Heart right ventricle (tissue), 16 donors: ENCODE results near the gene TLL1. TPM values are rescaled to one million over a fixed set of nuclear protein-coding genes. Genes with fewer than 3 reads are reported as not detected.

Experiments used
- ATAC-seq, 8 donors: fragments of 200-7000 bp; cut with Tn5 transposase; one replicate each; pipeline ENCODE4 v1.9.1; 2020; ENCODE audit warnings: mild to moderate bottlenecking in 8 of 8, moderate library complexity in 8 of 8, moderate number of reproducible peaks in 1 of 8
- DNase-seq, 2 donors: peaks; one replicate each; pipeline ENCODE4 v3.0.0-alpha.2; 2020
- H3K27ac ChIP-seq, 10 donors: fragments of 200-600 bp; sonication (generic) in 2 of 10; one replicate each; pipeline versions ENCODE4 v1.5.0 to v1.8.0; 2020 to 2022; ENCODE audit warnings: mild to moderate bottlenecking in 3 of 10
- H3K27me3 ChIP-seq, 7 donors: fragments of 200-600 bp; one replicate each; pipeline ENCODE4 v1.8.0; 2021 to 2022; ENCODE audit warnings: mild to moderate bottlenecking in 2 of 7
- H3K36me3 ChIP-seq, 9 donors: fragments of 200-600 bp; sonication (generic) in 1 of 9; one replicate each; pipeline versions ENCODE4 v1.5.0 to v1.8.0; 2020 to 2022; ENCODE audit warnings: mild to moderate bottlenecking in 2 of 9
- H3K4me1 ChIP-seq, 9 donors: fragments of 200-600 bp; sonication (generic) in 1 of 9; one replicate each; pipeline versions ENCODE4 v1.5.0 to v1.8.0; 2020 to 2022; ENCODE audit warnings: mild to moderate bottlenecking in 4 of 9
- H3K4me3 ChIP-seq, 10 donors: fragments of 200-600 bp; sonication (generic) in 2 of 10; one replicate each; pipeline versions ENCODE4 v1.5.0 to v1.8.0; 2020 to 2022; ENCODE audit warnings: mild to moderate bottlenecking in 7 of 10, moderate library complexity in 2 of 10
- H3K9me3 ChIP-seq, 11 donors: fragments of 200-600 bp in 10 of 11; sonication (generic) in 2 of 11; one replicate each; pipeline versions ENCODE4 v1.5.0 to v1.8.0; 2013 to 2022; ENCODE audit warnings: mild to moderate bottlenecking in 2 of 11, control low read depth in 1 of 11, moderate library complexity in 1 of 11
- CTCF ChIP-seq, 9 donors: fragments of 200-600 bp; sonication (generic) in 2 of 9; IDR thresholded peaks; one replicate each; pipeline versions ENCODE4 v1.5.0 to v1.8.0; 2021 to 2022; ENCODE audit warnings: antibody characterized with exemption in 9 of 9, mild to moderate bottlenecking in 5 of 9, moderate library complexity in 1 of 9
- WGBS, 2 donors: extraction: QIAGEN DNeasy Blood & Tissue Kit; methylation state at CpG; one replicate each; pipeline ENCODE4 v1.1.7; 2013; ENCODE audit warnings: inconsistent platforms in 1 of 2; 5-methylcytosine and 5-hydroxymethylcytosine counted together
- intact Hi-C, 10 donors: fragments of 100-400 bp; cut with DNase I; formaldehyde crosslinking; loops; one replicate each; pipeline versions ENCODE4 v1.11.1 to v1.14.2; 2022
- polyA plus RNA-seq, 2 donors: library from polyadenylated mRNA; stranded (reverse); fragments of 200-250 nt; gene quantifications; one replicate each; pipeline ENCODE4 v1.2.3, GENCODE V29; 2013
- total RNA-seq, 10 donors: library from RNA; stranded (reverse); fragmentation: NEBNext Ultra II Directional in 3 of 10; extraction: Animal tissue kit (Norgen Biotek cat#: 25700) in 3 of 10; gene quantifications; one replicate each; pipeline versions ENCODE4 v1.2.1 to v1.2.4, GENCODE V29; 2021 to 2023
- donor health status: Arrhythmogenic right ventricular cardiomyopathy.
- donor health status: ischemic (EF 13 %, LVEDD 7.1; RV severe dilation, severe dysfunction).
- donor health status: healthy with polysubstance abuse.
- donor health status: DM: no; HTN: yes; CAD: no.
- donor health status: DM: no; HTN: no; CAD: no.
- donor health status: ischemic (EF 25% LVEDD 6.9; RV normal size, moderate dysfunction).
- donor health status: ischemic (EF 25% LVEDD 5.7; RV mildly dilated, moderate dysfunction).
- donor health status: healthy.
- donor health status: DM: yes; HTN: yes; CAD: no.
- donor health status: Ischemic cardiomyopathy.
- donor health status: ischemic (EF 35%, LVEDD 5.7; RV mildly dilated, moderate dysfunction).
- donor health status: nonischemic (EF 11% LVEDD 7.7; RV severe dilation, severe dysfunction).
- donor health status: DM: yes; HTN: yes; CAD: no.
- donor health status: PGD.
- donor health status: ischemic (EF 29% LVEDD 5.4; RV normal size, mild dysfunction).
- donor health status: nonischemic (EF 23%, LVEDD 6.1; RV moderate dilation, normal function).

TLL1 gene
- total and polyA plus RNA-seq, 12 donors: 0.17 to 2.3 (median 0.71) TPM

GRCh38 chr4:166065324-166065723 lies 192.3 kb downstream of the TLL1 start:
- H3K27me3 ChIP-seq: no peaks in the 10 kb centered on the region
- ATAC-seq (no peak), DNase-seq (no peak)
- intact Hi-C loops: loop anchor here in 1 of 10 donors (5.0 kb wide), 1 partner anchor 143 kb away; no protein-coding TSS in a partner anchor
- H3K9me3 ChIP-seq: peaks cover 0 to 4% (median 0%) of the 10 kb centered on the region in 11 donors
- no peak for TF ChIP-seq CTCF (IDR thresholded peaks at IDR 0.05)
- WGBS, 2 donors: 94 to 98% methylated on average over 2 of the region's 2 CpGs
- H3K4me1 ChIP-seq: no peaks in the 10 kb centered on the region
- H3K36me3 ChIP-seq: no peaks in the 10 kb centered on the region
- no peak overlapping the region for H3K27ac ChIP-seq
- no peak overlapping the region for H3K4me3 ChIP-seq

- Histone ChIP-seq H3K9me3 (no peaks in the 10 kb centered on the region), H3K4me3 (no peak overlapping the region), H3K4me1 (no peaks in the 10 kb centered on the region), H3K27me3 (no peaks in the 10 kb centered on the region), H3K36me3 (no peaks in the 10 kb centered on the region), H3K27ac (no peak overlapping the region)
- WGBS, 2 donors: 93 to 97% methylated on average over 1 of the region's 1 CpG
- DNase-seq: no peak
- intact Hi-C loops: loop anchor here in 1 of 10 donors (5.0 kb wide), 1 partner anchor 145 kb away; no protein-coding TSS in a partner anchor
- ATAC-seq: no peak
- TF ChIP-seq CTCF (IDR thresholded peaks at IDR 0.05): no peak
These were observed 193.9 kb downstream of the TLL1 start for GRCh38 chr4:166066936-166067335.

- Histone ChIP-seq H3K9me3 (no peaks in the 10 kb centered on the region), H3K36me3 (no peaks in the 10 kb centered on the region), H3K4me3 (no peak overlapping the region), H3K4me1 (no peaks in the 10 kb centered on the region), H3K27ac (no peak overlapping the region), H3K27me3 (no peaks in the 10 kb centered on the region)
- intact Hi-C loops: loop anchor here in 1 of 10 donors (5.0 kb wide), 1 partner anchor 146 kb away; no protein-coding TSS in a partner anchor
- TF ChIP-seq CTCF (IDR thresholded peaks at IDR 0.05): no peak
- ATAC-seq: no peak
- no peak for DNase-seq
- 66 to 72% methylated on average over 1 of the region's 1 CpG for WGBS, 2 donors
These were observed 194.9 kb downstream of the TLL1 start for GRCh38 chr4:166067915-166068314.

DNA sequence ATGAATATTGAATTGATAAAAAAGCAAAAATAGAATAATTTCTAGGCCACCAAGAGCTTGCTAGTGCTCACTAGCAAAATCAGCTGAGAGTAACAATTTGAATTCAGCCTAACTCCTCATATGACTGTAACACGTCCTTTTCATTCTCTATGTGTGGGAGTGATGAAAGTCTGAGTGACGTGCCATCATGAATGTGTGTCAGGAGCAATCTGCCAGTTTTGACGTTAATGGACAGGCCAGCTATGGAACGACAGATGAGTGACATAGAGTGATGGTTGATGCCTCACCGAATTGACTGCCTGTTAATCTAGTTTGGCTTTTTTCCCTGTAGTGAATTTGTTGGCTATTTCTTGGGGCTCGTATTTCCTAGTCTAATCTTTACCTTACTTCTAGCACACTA lies 200.7 kb downstream of the TLL1 start:
- H3K27me3 ChIP-seq: no peaks in the 10 kb centered on the region
- 81 to 84% methylated on average over 6 of the region's 6 CpGs for WGBS, 2 donors
- intact Hi-C loops: no loop called here
- H3K36me3 ChIP-seq: no peaks in the 10 kb centered on the region
- H3K4me3 ChIP-seq: no peak overlapping the region
- ATAC-seq: no peak
- H3K9me3 ChIP-seq: no peaks in the 10 kb centered on the region
- TF ChIP-seq CTCF (IDR thresholded peaks at IDR 0.05): no peak
- H3K4me1 ChIP-seq: no peaks in the 10 kb centered on the region
- H3K27ac ChIP-seq: no peak overlapping the region
- no peak for DNase-seq
